Erythroblast (primary cell): ENCODE measurements around the gene ANKRD12.

Source experiments
- GATA1 ChIP-seq: IDR thresholded peaks from 2 replicates; pipeline ENCODE4 v1.6.1; 2011; ENCODE audit warnings: low read depth, mild to moderate bottlenecking, control low read depth, low read length, moderate library complexity
- POLR2A ChIP-seq: IDR thresholded peaks from 2 replicates; pipeline ENCODE4 v1.6.1; 2011; ENCODE audit warnings: mild to moderate bottlenecking, low read length

DNA sequence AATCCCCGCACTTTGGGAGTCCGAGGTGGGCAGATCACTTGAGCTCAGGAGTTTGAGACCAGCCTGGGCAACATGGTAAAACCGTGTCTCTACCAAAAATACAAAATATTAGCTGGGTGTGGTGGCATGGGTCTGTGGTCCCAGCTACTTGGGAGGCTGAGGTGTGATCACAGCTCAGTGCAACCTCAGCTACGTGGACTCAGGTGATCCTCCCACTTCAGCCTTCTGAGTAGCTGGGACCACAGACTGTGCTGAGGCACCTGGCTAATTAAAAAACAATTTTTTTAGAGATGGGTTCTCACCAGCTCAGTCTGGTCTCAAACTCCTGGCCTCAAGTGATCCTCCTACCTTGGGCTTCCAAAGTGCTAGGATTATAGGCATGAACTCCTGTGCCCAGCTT, 23.4 kb downstream of the ANKRD12 start:
- TF ChIP-seq POLR2A (no peak), GATA1 (no peak)
